Activated CD4-positive, alpha-beta memory T cell treated with anti-CD3 and anti-CD28 coated beads for 36 hours (primary cell): ENCODE measurements around the gene CSNK1D. TPM values are rescaled to one million over a fixed set of nuclear protein-coding genes. Genes with fewer than 3 reads are reported as not detected.

ENCODE experiments used
- CTCF ChIA-PET: fragments of 350-600 bp; sonication (Branson Sonifier 250); formaldehyde crosslinking; loops from one replicate; lab custom pipeline; 2021; ENCODE audit warnings: antibody characterized with exemption, inconsistent platforms; lab: Charles Lee
- POLR2A ChIA-PET: fragments of 350-600 bp; sonication (Branson Sonifier 250); formaldehyde crosslinking; loops from one replicate; lab custom pipeline; 2021; ENCODE audit warnings: antibody characterized with exemption; lab: Charles Lee
- DNase-seq: peaks from one replicate; pipeline ENCODE4 v3.0.0-alpha.2; 2020
- H3K27ac Mint-ChIP-seq: one replicate; pipeline ENCODE4 v1.8.0; 2021; ENCODE audit warnings: mixed read lengths
- H3K27me3 Mint-ChIP-seq: one replicate; pipeline ENCODE4 v1.8.0; 2021; ENCODE audit warnings: mixed read lengths
- H3K36me3 Mint-ChIP-seq: one replicate; pipeline ENCODE4 v1.8.0; 2021; ENCODE audit warnings: mixed read lengths
- H3K4me1 Mint-ChIP-seq: one replicate; pipeline ENCODE4 v1.8.0; 2021; ENCODE audit warnings: low read depth, mixed read lengths
- H3K4me3 Mint-ChIP-seq: one replicate; pipeline ENCODE4 v1.8.0; 2021; ENCODE audit warnings: mild to moderate bottlenecking, mixed read lengths
- H3K9me3 Mint-ChIP-seq: one replicate; pipeline ENCODE4 v1.8.0; 2021; ENCODE audit warnings: mixed read lengths
- intact Hi-C: fragments of 100-400 bp; cut with micrococcal nuclease; formaldehyde crosslinking; loops from one replicate; pipeline ENCODE4 v1.15.1; 2023
- total RNA-seq, 2 experiments: library from RNA; stranded (reverse); gene quantifications; one replicate each; pipeline ENCODE4 v1.2.3, GENCODE V29; 2021

The CSNK1D gene
- total RNA-seq, 2 experiments from 2014 or later: 110 to 111 TPM

- Mint-ChIP-seq H3K27me3 (no peaks in the 10 kb centered on the region), H3K4me1 (peaks cover 80% of the 10 kb centered on the region), H3K4me3 (peak overlapping the region; percentile 93), H3K36me3 (peaks cover 11% of the 10 kb centered on the region), H3K27ac (peak overlapping the region; percentile 100), H3K9me3 (no peaks in the 10 kb centered on the region)
- DNase-seq: peak; percentile 83
- intact Hi-C loops: no loop called here
- POLR2A ChIA-PET: interaction anchor here (0.6 to 12.2 kb wide), 8 partner anchors 8 to 148 kb away, joined by 3 to 103 read pairs (median 12); partner anchors contain the start of genes CD7 and SECTM1
- CTCF ChIA-PET: interaction anchor here (0.6 to 8.5 kb wide), 17 partner anchors 8 to 248 kb away, joined by 3 to 113 read pairs (median 4); partner anchors contain the start of genes CD7 and SECTM1
These were observed 27.3 kb upstream of the CSNK1D start for GRCh38 chr17:82300707-82301270.

- intact Hi-C loops: no loop called here
- Mint-ChIP-seq H3K27me3 (no peaks in the 10 kb centered on the region), H3K27ac (peak overlapping the region; percentile 100), H3K4me1 (peaks cover 80% of the 10 kb centered on the region), H3K36me3 (peaks cover 11% of the 10 kb centered on the region), H3K4me3 (peak overlapping the region; percentile 93), H3K9me3 (no peaks in the 10 kb centered on the region)
- ChIA-PET POLR2A (interaction anchor here (0.9 to 12.2 kb wide), 6 partner anchors 7 to 38 kb away, joined by 3 to 103 read pairs (median 12); partner anchors contain the start of genes CD7 and SECTM1), CTCF (interaction anchor here (0.6 to 8.5 kb wide), 14 partner anchors 9 to 102 kb away, joined by 3 to 113 read pairs (median 5); partner anchors contain the start of genes CD7 and SECTM1)
- DNase-seq: no peak
These were observed 26.7 kb upstream of the CSNK1D start for GRCh38 chr17:82300228-82300627.

GRCh38 chr17:82299452-82299851 is 26.0 kb upstream of the CSNK1D start:
- intact Hi-C loops: loop anchor here (5.0 kb wide), 2 partner anchors 53 to 92 kb away; no protein-coding TSS in a partner anchor
- Mint-ChIP-seq H3K9me3 (no peaks in the 10 kb centered on the region), H3K4me3 (peak overlapping the region; percentile 93), H3K4me1 (peaks cover 78% of the 10 kb centered on the region), H3K27me3 (no peaks in the 10 kb centered on the region), H3K27ac (peak overlapping the region; percentile 100), H3K36me3 (peaks cover 14% of the 10 kb centered on the region)
- POLR2A ChIA-PET: interaction anchor here (0.9 to 12.2 kb wide), 9 partner anchors 9 to 70 kb away, joined by 3 to 103 read pairs (median 18); partner anchors contain the start of genes CD7, CSNK1D and SLC16A3
- DNase-seq: peak; percentile 72
- CTCF ChIA-PET: interaction anchor here (2.4 to 8.5 kb wide), 4 partner anchors 12 to 26 kb away, joined by 10 to 113 read pairs (median 14); partner anchors contain the start of genes CD7 and CSNK1D

GRCh38 chr17:82298538-82299421 is 25.3 kb upstream of the CSNK1D start:
- Mint-ChIP-seq H3K4me3 (peak overlapping the region; percentile 93), H3K27me3 (no peaks in the 10 kb centered on the region), H3K4me1 (peaks cover 83% of the 10 kb centered on the region), H3K9me3 (no peaks in the 10 kb centered on the region), H3K27ac (peak overlapping the region; percentile 100), H3K36me3 (peaks cover 19% of the 10 kb centered on the region)
- DNase-seq: peak; percentile 41
- ChIA-PET CTCF (interaction anchor here (0.6 to 8.5 kb wide), 9 partner anchors 8 to 93 kb away, joined by 3 to 113 read pairs (median 7); partner anchors contain the start of genes CD7, CSNK1D and SECTM1), POLR2A (interaction anchor here (0.7 to 12.2 kb wide), 23 partner anchors 7 to 269 kb away, joined by 3 to 103 read pairs (median 7); partner anchors contain the start of genes CD7, CSNK1D, SECTM1 and SLC16A3)
- intact Hi-C loops: loop anchor here (1.0 to 5.0 kb wide), 3 partner anchors 23 to 91 kb away; no protein-coding TSS in a partner anchor

- Mint-ChIP-seq H3K27me3 (no peaks in the 10 kb centered on the region), H3K9me3 (no peaks in the 10 kb centered on the region), H3K4me1 (peaks cover 77% of the 10 kb centered on the region), H3K36me3 (peaks cover 23% of the 10 kb centered on the region), H3K27ac (peak overlapping the region; percentile 100), H3K4me3 (peak overlapping the region; percentile 93)
- CTCF ChIA-PET: interaction anchor here (1.0 to 8.5 kb wide), 9 partner anchors 9 to 92 kb away, joined by 3 to 113 read pairs (median 7); partner anchors contain the start of genes CD7, CSNK1D and SECTM1
- intact Hi-C loops: loop anchor here (1.0 to 5.0 kb wide), 6 partner anchors 8 to 153 kb away; partner anchors contain the start of gene CYBC1
- POLR2A ChIA-PET: interaction anchor here (0.6 to 12.2 kb wide), 28 partner anchors 8 to 268 kb away, joined by 3 to 103 read pairs (median 4); partner anchors contain the start of genes CD7, CSNK1D, FOXK2 and SECTM1
- DNase-seq: peak; percentile 96
These were observed 24.4 kb upstream of the CSNK1D start for GRCh38 chr17:82297714-82298537.

- Mint-ChIP-seq H3K27me3 (no peaks in the 10 kb centered on the region), H3K9me3 (no peaks in the 10 kb centered on the region)
- intact Hi-C loops: loop anchor here (1.0 to 5.0 kb wide), 5 partner anchors 9 to 154 kb away; partner anchors contain the start of gene CYBC1
These were observed 23.8 kb upstream of the CSNK1D start for GRCh38 chr17:82297280-82297713.

GRCh38 chr17:82296511-82297279 is 23.2 kb upstream of the CSNK1D start:
- Mint-ChIP-seq H3K36me3 (peaks cover 25% of the 10 kb centered on the region), H3K27me3 (no peaks in the 10 kb centered on the region), H3K9me3 (no peaks in the 10 kb centered on the region), H3K4me3 (peak overlapping the region; percentile 93), H3K4me1 (peaks cover 73% of the 10 kb centered on the region), H3K27ac (peak overlapping the region; percentile 100)
- ChIA-PET POLR2A (interaction anchor here (0.5 to 12.2 kb wide), 18 partner anchors 9 to 225 kb away, joined by 3 to 103 read pairs (median 7); partner anchors contain the start of genes CD7, CSNK1D, SECTM1 and SLC16A3), CTCF (interaction anchor here (0.6 to 8.5 kb wide), 8 partner anchors 10 to 573 kb away, joined by 3 to 113 read pairs (median 6); partner anchors contain the start of genes CD7 and SECTM1)
- intact Hi-C loops: loop anchor here (1.0 to 5.0 kb wide), 5 partner anchors 10 to 154 kb away; partner anchors contain the start of gene CYBC1
- no peak for DNase-seq

More at GRCh38 chr17:82297280-82297713, 23.8 kb upstream of the CSNK1D start:
- ChIA-PET POLR2A (interaction anchor here (0.6 to 12.2 kb wide), 22 partner anchors 9 to 222 kb away, joined by 3 to 103 read pairs (median 7); partner anchors contain the start of genes CD7, CSNK1D, FOXK2 and SECTM1), CTCF (interaction anchor here (0.6 to 8.5 kb wide), 9 partner anchors 9 to 574 kb away, joined by 3 to 113 read pairs (median 6); partner anchors contain the start of genes CD7, CSNK1D and SECTM1)
- H3K36me3 Mint-ChIP-seq: peaks cover 25% of the 10 kb centered on the region
- peak; percentile 96 for DNase-seq
- peaks cover 75% of the 10 kb centered on the region for H3K4me1 Mint-ChIP-seq
- peak overlapping the region; percentile 100 for H3K27ac Mint-ChIP-seq
- H3K4me3 Mint-ChIP-seq: peak overlapping the region; percentile 93

GRCh38 chr17:82295472-82295814 is 21.9 kb upstream of the CSNK1D start:
- POLR2A ChIA-PET: interaction anchor here (5.2 kb wide), 1 partner anchor 27 kb away, joined by 47 read pairs; no protein-coding TSS in a partner anchor
- no peaks in the 10 kb centered on the region for H3K27me3 Mint-ChIP-seq
- CTCF ChIA-PET: no interaction called here
- intact Hi-C loops: loop anchor here (5.0 kb wide), 2 partner anchors 57 to 88 kb away; no protein-coding TSS in a partner anchor
- peak overlapping the region; percentile 6 for H3K4me3 Mint-ChIP-seq
- DNase-seq: no peak
- H3K9me3 Mint-ChIP-seq: no peaks in the 10 kb centered on the region
- peak overlapping the region; percentile 100 for H3K27ac Mint-ChIP-seq
- H3K36me3 Mint-ChIP-seq: peaks cover 28% of the 10 kb centered on the region
- peaks cover 65% of the 10 kb centered on the region for H3K4me1 Mint-ChIP-seq

- H3K4me3 Mint-ChIP-seq: peak overlapping the region; percentile 83
- peak overlapping the region; percentile 73 for H3K27ac Mint-ChIP-seq
- H3K9me3 Mint-ChIP-seq: no peaks in the 10 kb centered on the region
- no peaks in the 10 kb centered on the region for H3K27me3 Mint-ChIP-seq
- CTCF ChIA-PET: no interaction called here
- DNase-seq: no peak
- H3K36me3 Mint-ChIP-seq: peaks cover 26% of the 10 kb centered on the region
- POLR2A ChIA-PET: interaction anchor here (0.8 to 2.9 kb wide), 5 partner anchors 8 to 155 kb away, joined by 5 to 21 read pairs (median 18); partner anchors contain the start of gene CD7
- intact Hi-C loops: no loop called here
- peaks cover 54% of the 10 kb centered on the region for H3K4me1 Mint-ChIP-seq
These were observed 20.7 kb upstream of the CSNK1D start for GRCh38 chr17:82294064-82294773.
